Uterus (tissue), 4 donors: ENCODE data around the gene GJA3. TPM values are rescaled to one million over a fixed set of nuclear protein-coding genes. Genes with fewer than 3 reads are reported as not detected.

Experiments used
- DNase-seq, 2 donors: peaks; one replicate each; pipeline ENCODE4 v3.0.0-alpha.2; 2019 to 2020
- H3K27ac ChIP-seq, 2 donors: fragments of 200-600 bp; sonication (generic); 1 replicate in 1 of 2; 2 replicates in 1 of 2; pipeline ENCODE4 v1.5.1; 2016 to 2018
- H3K27me3 ChIP-seq, 2 donors: fragments of 200-600 bp; sonication (generic); one replicate each; pipeline ENCODE4 v1.5.1; 2018 to 2019; ENCODE audit warnings: control low read depth in 1 of 2
- H3K36me3 ChIP-seq, 2 donors: fragments of 200-600 bp; sonication (generic); one replicate each; pipeline ENCODE4 v1.5.1; 2019; ENCODE audit warnings: control low read depth in 1 of 2
- H3K4me1 ChIP-seq, 2 donors: fragments of 200-600 bp; sonication (generic); one replicate each; pipeline ENCODE4 v1.5.1; 2018 to 2019; ENCODE audit warnings: control low read depth in 1 of 2
- H3K4me3 ChIP-seq, 2 donors: fragments of 200-600 bp; sonication (generic); 1 replicate in 1 of 2; 2 replicates in 1 of 2; pipeline ENCODE4 v1.5.1; 2018 to 2019; ENCODE audit warnings: mild to moderate bottlenecking in 1 of 2
- H3K9me3 ChIP-seq, 2 donors: fragments of 200-600 bp; sonication (generic); one replicate each; pipeline ENCODE4 v1.5.1; 2019; ENCODE audit warnings: control low read depth in 1 of 2
- POLR2A ChIP-seq, 2 donors: fragments of 450-650 bp; IDR thresholded peaks; one replicate each; pipeline ENCODE4 v1.6.1; 2016; ENCODE audit warnings: antibody characterized with exemption in 2 of 2, mild to moderate bottlenecking in 1 of 2, moderate library complexity in 1 of 2
- intact Hi-C: fragments of 100-400 bp; cut with DNase I; formaldehyde crosslinking; loops from one replicate; pipeline ENCODE4 v1.15.1; 2023; ENCODE audit warnings: low total_unique reads
- total RNA-seq, 4 donors: library from RNA; depleted of rRNA in 3 of 4; stranded (reverse); fragments of >200 nt in 3 of 4; gene quantifications; one replicate each; pipeline versions ENCODE4 v1.1.0 to v1.2.4, GENCODE V29; 2014 to 2023
- TF ChIP-seq, protein P1 (sequence below), 4 experiments: fragments of 200-600 bp in 2 of 4; fragments of 450-650 bp in 2 of 4; sonication (generic) in 2 of 4; IDR thresholded peaks; one replicate each; pipeline ENCODE4 v1.5.1; 2016 to 2019; ENCODE audit warnings: antibody characterized with exemption in 4 of 4, mild to moderate bottlenecking in 2 of 4, moderate library complexity in 1 of 4
- donor health status: DM: yes; HTN: yes; CAD: no.

The GJA3 gene
- total RNA-seq, 4 donors from 2014 or later: 0.07 to 0.37 TPM; not detected in 2

DNA sequence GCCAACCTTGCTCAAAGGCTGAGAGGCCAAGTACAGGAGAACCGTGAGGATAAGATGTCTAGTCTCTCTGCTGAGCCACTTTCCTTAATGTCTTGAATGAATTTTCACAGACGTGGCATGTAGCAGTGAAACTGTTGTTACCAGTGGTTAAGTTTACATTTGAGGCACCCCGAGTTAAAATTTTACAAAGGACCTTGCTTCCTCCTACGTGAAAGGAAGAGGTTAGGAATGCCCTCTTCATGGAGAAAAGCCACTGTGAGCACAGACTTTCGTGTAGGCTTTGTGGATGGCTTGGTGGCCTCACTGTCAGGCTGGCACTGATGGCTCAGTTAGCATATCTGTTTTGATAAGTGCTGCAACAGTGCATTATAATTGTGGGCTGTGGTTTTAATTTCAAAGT is 29.2 kb upstream of the GJA3 start:
- TF ChIP-seq POLR2A (IDR thresholded peaks at IDR 0.05): no peak
- TF ChIP-seq, protein P1, sequence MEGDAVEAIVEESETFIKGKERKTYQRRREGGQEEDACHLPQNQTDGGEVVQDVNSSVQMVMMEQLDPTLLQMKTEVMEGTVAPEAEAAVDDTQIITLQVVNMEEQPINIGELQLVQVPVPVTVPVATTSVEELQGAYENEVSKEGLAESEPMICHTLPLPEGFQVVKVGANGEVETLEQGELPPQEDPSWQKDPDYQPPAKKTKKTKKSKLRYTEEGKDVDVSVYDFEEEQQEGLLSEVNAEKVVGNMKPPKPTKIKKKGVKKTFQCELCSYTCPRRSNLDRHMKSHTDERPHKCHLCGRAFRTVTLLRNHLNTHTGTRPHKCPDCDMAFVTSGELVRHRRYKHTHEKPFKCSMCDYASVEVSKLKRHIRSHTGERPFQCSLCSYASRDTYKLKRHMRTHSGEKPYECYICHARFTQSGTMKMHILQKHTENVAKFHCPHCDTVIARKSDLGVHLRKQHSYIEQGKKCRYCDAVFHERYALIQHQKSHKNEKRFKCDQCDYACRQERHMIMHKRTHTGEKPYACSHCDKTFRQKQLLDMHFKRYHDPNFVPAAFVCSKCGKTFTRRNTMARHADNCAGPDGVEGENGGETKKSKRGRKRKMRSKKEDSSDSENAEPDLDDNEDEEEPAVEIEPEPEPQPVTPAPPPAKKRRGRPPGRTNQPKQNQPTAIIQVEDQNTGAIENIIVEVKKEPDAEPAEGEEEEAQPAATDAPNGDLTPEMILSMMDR (IDR thresholded peaks at IDR 0.05): no peak
- Histone ChIP-seq H3K4me1 (peaks cover 0 to 13% of the 10 kb centered on the region in 2 donors), H3K27ac (no peak overlapping the region), H3K9me3 (no peaks in the 10 kb centered on the region), H3K36me3 (no peaks in the 10 kb centered on the region), H3K27me3 (peaks cover 0 to 13% of the 10 kb centered on the region in 2 donors), H3K4me3 (no peak overlapping the region)
- intact Hi-C loops: no loop called here
- DNase-seq: no peak

DNA sequence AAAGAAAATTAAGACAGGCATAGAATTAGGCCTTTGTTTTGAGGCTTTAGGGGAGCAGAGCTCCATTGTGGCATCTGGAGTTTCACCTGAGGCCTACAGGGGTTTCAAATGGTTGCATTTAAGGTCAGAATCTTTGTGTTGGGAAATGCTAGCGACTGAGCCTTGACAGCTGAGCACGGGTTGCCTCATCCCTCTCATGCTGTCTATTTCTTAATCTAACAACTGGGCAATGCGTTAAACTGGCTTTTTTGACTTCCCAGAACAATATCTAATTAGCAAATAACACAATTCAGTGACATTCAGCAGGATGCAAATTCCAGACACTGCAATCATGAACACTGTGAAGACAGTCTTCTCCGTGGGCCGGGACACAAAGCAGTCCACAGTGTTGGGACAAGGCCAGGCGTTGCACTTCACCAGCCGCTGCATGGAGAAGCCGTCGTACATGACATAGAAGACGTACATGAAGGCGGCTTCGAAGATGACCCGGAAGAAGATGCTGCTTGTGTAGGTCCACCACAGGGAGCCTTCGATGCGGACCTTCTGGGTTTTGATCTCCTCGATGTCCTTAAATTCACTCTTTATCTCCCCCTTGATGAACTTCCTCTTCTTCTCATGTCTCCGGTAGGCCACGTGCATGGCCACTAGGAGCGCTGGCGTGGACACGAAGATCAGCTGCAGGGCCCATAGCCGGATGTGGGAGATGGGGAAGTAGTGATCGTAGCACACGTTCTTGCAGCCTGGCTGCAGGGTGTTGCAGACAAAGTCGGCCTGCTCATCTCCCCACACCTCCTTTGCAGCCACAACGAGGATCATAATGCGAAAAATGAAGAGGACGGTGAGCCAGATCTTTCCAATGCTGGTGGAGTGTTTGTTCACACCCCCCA is 28.1 kb upstream of the GJA3 start:
- Histone ChIP-seq H3K9me3 (no peaks in the 10 kb centered on the region), H3K4me3 (no peak overlapping the region), H3K27ac (no peak overlapping the region), H3K27me3 (peaks cover 0 to 13% of the 10 kb centered on the region in 2 donors), H3K4me1 (peaks cover 0 to 13% of the 10 kb centered on the region in 2 donors), H3K36me3 (no peaks in the 10 kb centered on the region)
- intact Hi-C loops: no loop called here
- no peak for DNase-seq
- TF ChIP-seq, protein P1 (IDR thresholded peaks at IDR 0.05): no peak
- TF ChIP-seq POLR2A (IDR thresholded peaks at IDR 0.05): no peak

DNA sequence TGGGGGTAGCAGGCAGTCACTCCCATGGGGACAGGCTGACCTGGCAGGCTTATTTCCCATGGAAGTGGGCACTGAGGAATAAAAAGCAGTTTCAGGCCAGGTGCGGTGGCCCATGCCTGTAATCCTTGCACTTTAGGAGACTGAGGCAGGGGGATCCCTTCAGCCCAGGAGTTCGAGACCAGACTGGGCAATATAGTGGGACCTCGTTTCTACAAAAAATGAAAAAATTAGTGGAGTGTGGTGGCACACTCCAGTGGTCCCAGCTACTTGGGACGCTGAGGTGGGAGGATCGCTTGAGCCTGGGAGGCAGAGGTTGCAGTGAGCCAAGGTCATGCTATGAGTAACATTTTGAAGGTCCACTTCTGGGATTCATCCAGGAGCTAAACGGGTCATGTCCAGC is 25.9 kb upstream of the GJA3 start:
- H3K27me3 ChIP-seq: no peaks in the 10 kb centered on the region
- H3K27ac ChIP-seq: no peak overlapping the region
- no peaks in the 10 kb centered on the region for H3K4me1 ChIP-seq
- TF ChIP-seq, protein P1 (IDR thresholded peaks at IDR 0.05): no peak
- no peak for TF ChIP-seq POLR2A (IDR thresholded peaks at IDR 0.05)
- DNase-seq: no peak
- no peaks in the 10 kb centered on the region for H3K9me3 ChIP-seq
- intact Hi-C loops: no loop called here
- no peaks in the 10 kb centered on the region for H3K36me3 ChIP-seq
- no peak overlapping the region for H3K4me3 ChIP-seq

DNA sequence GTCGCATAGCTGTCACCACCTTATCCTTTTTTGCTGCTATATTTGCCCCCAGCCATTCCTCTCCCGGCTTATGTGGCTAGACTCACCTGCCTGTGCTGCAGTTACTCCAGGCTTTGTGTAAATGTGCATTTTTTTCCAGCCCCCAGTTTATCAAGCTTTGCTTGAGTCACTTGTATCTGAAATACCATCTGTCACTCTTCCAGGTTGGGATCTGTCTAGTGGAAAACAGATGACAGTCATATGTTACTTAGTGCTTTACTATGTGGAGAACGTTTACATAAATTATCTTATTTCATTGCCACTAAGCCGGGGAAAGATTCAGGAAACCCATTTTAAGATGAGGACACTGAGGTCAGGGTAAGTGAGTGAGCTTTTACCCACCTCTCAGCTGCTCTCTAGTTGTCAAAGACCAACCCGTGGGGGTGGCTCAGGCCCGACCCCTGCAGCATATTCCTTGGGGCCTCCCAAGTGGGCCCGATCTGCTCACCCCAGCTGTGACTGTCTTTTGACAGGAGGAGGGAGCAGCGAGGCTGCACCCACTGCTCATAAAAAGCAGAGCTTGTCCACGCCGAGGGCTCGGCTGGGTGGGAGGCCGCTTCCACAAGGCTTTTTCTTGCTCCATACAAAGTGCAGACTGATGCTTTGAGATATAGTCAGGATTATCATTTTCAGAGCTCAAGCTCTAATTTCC is 24.7 kb upstream of the GJA3 start:
- Histone ChIP-seq H3K27me3 (no peaks in the 10 kb centered on the region), H3K9me3 (no peaks in the 10 kb centered on the region), H3K27ac (no peak overlapping the region), H3K36me3 (no peaks in the 10 kb centered on the region), H3K4me1 (no peaks in the 10 kb centered on the region), H3K4me3 (no peak overlapping the region)
- TF ChIP-seq, protein P1 (IDR thresholded peaks at IDR 0.05): no peak
- TF ChIP-seq POLR2A (IDR thresholded peaks at IDR 0.05): no peak
- intact Hi-C loops: no loop called here
- no peak for DNase-seq
